Measurements from ENCODE around the gene GATAD1. TPM values are rescaled to one million over a fixed set of nuclear protein-coding genes. Genes with fewer than 3 reads are reported as not detected.
A peak's percentile ranks its signal among the peaks of the same experiment; 100 is the strongest.

The GATAD1 gene
- total and polyA plus RNA-seq, 2 of the 13 experiments (the other 11 are each of a cell fraction or from before 2014, with no cell fraction given): 20.6 to 42.1 TPM

DNA sequence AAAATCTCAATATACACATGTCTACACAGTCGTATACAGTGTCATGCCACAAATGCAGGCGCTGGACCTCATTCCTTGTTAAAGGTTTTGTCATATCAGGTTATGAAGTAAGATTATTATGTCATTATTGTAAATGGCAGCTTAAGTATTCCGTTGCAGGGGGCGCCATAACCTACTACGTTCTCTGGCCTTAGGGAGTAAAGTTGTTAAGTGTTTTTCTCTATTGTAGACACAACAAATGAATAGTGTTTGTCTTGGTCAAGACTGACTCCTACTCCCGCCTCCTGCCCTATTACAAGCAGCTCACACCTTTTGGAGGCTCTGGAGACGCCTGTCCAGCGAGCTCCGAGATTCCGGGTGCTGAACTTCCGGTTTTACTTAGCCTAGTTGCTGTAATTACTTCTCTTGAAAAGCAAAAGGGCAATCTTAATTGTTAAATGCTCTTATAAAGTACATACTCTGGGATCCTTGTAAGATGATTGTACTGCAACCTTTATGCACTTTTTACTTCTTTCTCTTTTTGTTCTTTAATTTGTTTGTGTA is 994 bp downstream of the GATAD1 start (continued):
- TF ChIP-seq, protein P1, sequence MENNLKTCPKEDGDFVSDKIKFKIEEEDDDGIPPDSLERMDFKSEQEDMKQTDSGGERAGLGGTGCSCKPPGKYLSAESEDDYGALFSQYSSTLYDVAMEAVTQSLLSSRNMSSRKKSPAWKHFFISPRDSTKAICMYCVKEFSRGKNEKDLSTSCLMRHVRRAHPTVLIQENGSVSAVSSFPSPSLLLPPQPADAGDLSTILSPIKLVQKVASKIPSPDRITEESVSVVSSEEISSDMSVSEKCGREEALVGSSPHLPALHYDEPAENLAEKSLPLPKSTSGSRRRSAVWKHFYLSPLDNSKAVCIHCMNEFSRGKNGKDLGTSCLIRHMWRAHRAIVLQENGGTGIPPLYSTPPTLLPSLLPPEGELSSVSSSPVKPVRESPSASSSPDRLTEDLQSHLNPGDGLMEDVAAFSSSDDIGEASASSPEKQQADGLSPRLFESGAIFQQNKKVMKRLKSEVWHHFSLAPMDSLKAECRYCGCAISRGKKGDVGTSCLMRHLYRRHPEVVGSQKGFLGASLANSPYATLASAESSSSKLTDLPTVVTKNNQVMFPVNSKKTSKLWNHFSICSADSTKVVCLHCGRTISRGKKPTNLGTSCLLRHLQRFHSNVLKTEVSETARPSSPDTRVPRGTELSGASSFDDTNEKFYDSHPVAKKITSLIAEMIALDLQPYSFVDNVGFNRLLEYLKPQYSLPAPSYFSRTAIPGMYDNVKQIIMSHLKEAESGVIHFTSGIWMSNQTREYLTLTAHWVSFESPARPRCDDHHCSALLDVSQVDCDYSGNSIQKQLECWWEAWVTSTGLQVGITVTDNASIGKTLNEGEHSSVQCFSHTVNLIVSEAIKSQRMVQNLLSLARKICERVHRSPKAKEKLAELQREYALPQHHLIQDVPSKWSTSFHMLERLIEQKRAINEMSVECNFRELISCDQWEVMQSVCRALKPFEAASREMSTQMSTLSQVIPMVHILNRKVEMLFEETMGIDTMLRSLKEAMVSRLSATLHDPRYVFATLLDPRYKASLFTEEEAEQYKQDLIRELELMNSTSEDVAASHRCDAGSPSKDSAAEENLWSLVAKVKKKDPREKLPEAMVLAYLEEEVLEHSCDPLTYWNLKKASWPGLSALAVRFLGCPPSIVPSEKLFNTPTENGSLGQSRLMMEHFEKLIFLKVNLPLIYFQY (CRISPR knock-in tag; IDR thresholded peaks at IDR 0.05; ENCODE audit: borderline replicate concordance): no peak
- TF ChIP-seq ELF4 (CRISPR knock-in tag; IDR thresholded peaks at IDR 0.05; ENCODE audit: borderline replicate concordance) (no peak), FOXA3 (CRISPR knock-in tag; IDR thresholded peaks at IDR 0.05) (no peak), ZBTB21 (CRISPR knock-in tag; IDR thresholded peaks at IDR 0.05) (peak; percentile 87), HOXA3 (CRISPR knock-in tag; IDR thresholded peaks at IDR 0.05) (peak; percentile 11; the same call in 1 of the 2 replicates), TBP (CRISPR knock-in tag; IDR thresholded peaks at IDR 0.05) (no peak), PAWR (CRISPR knock-in tag; IDR thresholded peaks at IDR 0.05; ENCODE audit: borderline replicate concordance) (no peak), HDAC2 (CRISPR knock-in tag; IDR thresholded peaks at IDR 0.05) (no peak), SNRNP70 (IDR thresholded peaks at IDR 0.05; ENCODE audit: low read depth, low read length) (no peak), GABPB1 (CRISPR knock-in tag; IDR thresholded peaks at IDR 0.05) (peak; percentile 53; the same call in 1 of the 2 replicates), ZFYVE20 (CRISPR knock-in tag; IDR thresholded peaks at IDR 0.05; ENCODE audit: borderline replicate concordance, low read depth) (no peak), PHF21A (CRISPR knock-in tag; IDR thresholded peaks at IDR 0.05) (no peak), HMGXB3 (CRISPR knock-in tag; IDR thresholded peaks at IDR 0.05; ENCODE audit: borderline replicate concordance) (no peak), ZBTB1 (CRISPR knock-in tag; IDR thresholded peaks at IDR 0.05; ENCODE audit: borderline replicate concordance) (no peak), RARG (CRISPR knock-in tag; IDR thresholded peaks at IDR 0.05; ENCODE audit: low read depth) (no peak), ISL2 (CRISPR knock-in tag; IDR thresholded peaks at IDR 0.05) (no peak)
